ENCODE measurements around the gene TGM3. TPM values are rescaled to one million over a fixed set of nuclear protein-coding genes. Genes with fewer than 3 reads are reported as not detected.
A peak's percentile ranks its signal among the peaks of the same experiment; 100 is the strongest.

The TGM3 gene
- total and polyA plus RNA-seq, 2 donors (not counting 1 experiment from before 2014, with no cell fraction given) = under 0.01 TPM; not detected in 1

DNA sequence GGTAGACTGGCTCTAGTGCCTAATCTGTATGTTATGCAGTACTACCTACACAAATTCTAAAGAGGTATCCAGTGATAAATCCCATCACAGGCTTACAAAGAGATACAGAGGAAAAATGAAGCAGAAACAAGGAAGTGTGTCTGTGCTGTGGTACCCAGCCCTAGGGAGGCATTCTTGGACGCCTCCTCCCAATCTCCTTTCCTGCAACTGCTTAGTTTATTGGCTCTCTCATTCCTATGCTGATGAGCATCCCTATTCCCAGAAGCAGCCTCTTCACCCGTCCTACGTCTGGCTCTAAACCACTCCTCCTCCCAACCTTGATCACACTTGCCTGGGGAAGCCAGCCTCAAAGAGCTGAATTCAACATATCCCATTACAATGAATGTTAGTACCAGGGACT, 50.4 kb downstream of the TGM3 start:
- Histone ChIP-seq H3K4me3 (replicated peaks in 1 of 4; ENCODE audit: control extremely low read depth in 1 of 4, insufficient read depth in 1 of 4, low read depth in 3 of 4, low read length in 4 of 4) (no peak overlapping the region), H3K9ac (ENCODE audit: insufficient read depth, low read length) (no peak overlapping the region), H3K27ac (ENCODE audit: insufficient read depth, low read length) (no peak overlapping the region), H2AFZ (ENCODE audit: low read length) (no peak overlapping the region), H4K20me1 (ENCODE audit: control insufficient read depth, extremely low read depth, insufficient read depth, low read length) (no peaks in the 10 kb centered on the region), H3K4me2 (ENCODE audit: extremely low read depth, insufficient read depth, low read length) (no peak overlapping the region), H3K36me3 (ENCODE audit: control insufficient read depth, insufficient read depth, low read length) (no peaks in the 10 kb centered on the region), H3K79me2 (ENCODE audit: control insufficient read depth, insufficient read depth, low read length) (no peaks in the 10 kb centered on the region), H3K27me3 (ENCODE audit: control insufficient read depth, insufficient read depth, low read length) (no peaks in the 10 kb centered on the region), H3K9me3 (ENCODE audit: control insufficient read depth, insufficient read depth, low read depth, low read length) (no peaks in the 10 kb centered on the region), H3K4me1 (ENCODE audit: control insufficient read depth, extremely low read depth, insufficient read depth, low read length) (no peaks in the 10 kb centered on the region)
- no peak for TF ChIP-seq EZH2 (IDR thresholded peaks at IDR 0.05; ENCODE audit: low read length, missing control alignments)
- DNase-seq (ENCODE audit: low read depth in 2 of 2) = no peak

DNA sequence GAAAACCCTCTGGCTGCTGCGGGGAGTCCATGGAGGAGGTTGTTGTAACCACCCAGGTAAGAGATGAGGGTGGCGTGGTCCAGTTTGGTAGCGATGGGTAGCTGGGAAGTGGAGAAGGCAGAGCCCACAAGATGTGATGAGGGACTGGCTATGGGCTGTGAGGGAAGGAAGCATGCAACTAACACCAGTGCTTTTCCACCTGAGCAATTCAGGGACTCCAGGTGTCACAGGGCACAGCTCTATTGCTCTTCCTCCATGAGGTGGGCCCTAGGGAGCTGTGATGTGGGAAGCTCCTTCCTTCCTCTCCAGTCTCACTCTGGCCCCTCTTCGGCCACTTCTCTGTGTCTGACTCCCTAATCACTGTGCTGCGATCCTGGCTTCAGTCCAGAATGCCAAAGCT, 52.5 kb downstream of the TGM3 start:
- Histone ChIP-seq H3K9ac (ENCODE audit: insufficient read depth, low read length) (no peak overlapping the region), H3K79me2 (ENCODE audit: control insufficient read depth, insufficient read depth, low read length) (no peaks in the 10 kb centered on the region), H4K20me1 (ENCODE audit: control insufficient read depth, extremely low read depth, insufficient read depth, low read length) (no peaks in the 10 kb centered on the region), H2AFZ (ENCODE audit: low read length) (no peak overlapping the region), H3K9me3 (ENCODE audit: control insufficient read depth, insufficient read depth, low read depth, low read length) (no peaks in the 10 kb centered on the region), H3K4me2 (ENCODE audit: extremely low read depth, insufficient read depth, low read length) (no peak overlapping the region), H3K4me1 (ENCODE audit: control insufficient read depth, extremely low read depth, insufficient read depth, low read length) (no peaks in the 10 kb centered on the region), H3K27ac (ENCODE audit: insufficient read depth, low read length) (no peak overlapping the region), H3K36me3 (ENCODE audit: control insufficient read depth, insufficient read depth, low read length) (no peaks in the 10 kb centered on the region), H3K27me3 (ENCODE audit: control insufficient read depth, insufficient read depth, low read length) (no peaks in the 10 kb centered on the region), H3K4me3 (replicated peaks in 1 of 4; ENCODE audit: control extremely low read depth in 1 of 4, insufficient read depth in 1 of 4, low read depth in 3 of 4, low read length in 4 of 4) (no peak overlapping the region)
- no peak for TF ChIP-seq EZH2 (IDR thresholded peaks at IDR 0.05; ENCODE audit: low read length, missing control alignments)
- TF ChIP-seq, protein P1, sequence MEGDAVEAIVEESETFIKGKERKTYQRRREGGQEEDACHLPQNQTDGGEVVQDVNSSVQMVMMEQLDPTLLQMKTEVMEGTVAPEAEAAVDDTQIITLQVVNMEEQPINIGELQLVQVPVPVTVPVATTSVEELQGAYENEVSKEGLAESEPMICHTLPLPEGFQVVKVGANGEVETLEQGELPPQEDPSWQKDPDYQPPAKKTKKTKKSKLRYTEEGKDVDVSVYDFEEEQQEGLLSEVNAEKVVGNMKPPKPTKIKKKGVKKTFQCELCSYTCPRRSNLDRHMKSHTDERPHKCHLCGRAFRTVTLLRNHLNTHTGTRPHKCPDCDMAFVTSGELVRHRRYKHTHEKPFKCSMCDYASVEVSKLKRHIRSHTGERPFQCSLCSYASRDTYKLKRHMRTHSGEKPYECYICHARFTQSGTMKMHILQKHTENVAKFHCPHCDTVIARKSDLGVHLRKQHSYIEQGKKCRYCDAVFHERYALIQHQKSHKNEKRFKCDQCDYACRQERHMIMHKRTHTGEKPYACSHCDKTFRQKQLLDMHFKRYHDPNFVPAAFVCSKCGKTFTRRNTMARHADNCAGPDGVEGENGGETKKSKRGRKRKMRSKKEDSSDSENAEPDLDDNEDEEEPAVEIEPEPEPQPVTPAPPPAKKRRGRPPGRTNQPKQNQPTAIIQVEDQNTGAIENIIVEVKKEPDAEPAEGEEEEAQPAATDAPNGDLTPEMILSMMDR (conservative IDR thresholded peaks at IDR 0.05 in 1 of 2, IDR thresholded peaks at IDR 0.05 in 1 of 2; ENCODE audit: low read depth in 1 of 2, low read length in 2 of 2) = no peak
- DNase-seq (ENCODE audit: low read depth in 2 of 2) = no peak

DNA sequence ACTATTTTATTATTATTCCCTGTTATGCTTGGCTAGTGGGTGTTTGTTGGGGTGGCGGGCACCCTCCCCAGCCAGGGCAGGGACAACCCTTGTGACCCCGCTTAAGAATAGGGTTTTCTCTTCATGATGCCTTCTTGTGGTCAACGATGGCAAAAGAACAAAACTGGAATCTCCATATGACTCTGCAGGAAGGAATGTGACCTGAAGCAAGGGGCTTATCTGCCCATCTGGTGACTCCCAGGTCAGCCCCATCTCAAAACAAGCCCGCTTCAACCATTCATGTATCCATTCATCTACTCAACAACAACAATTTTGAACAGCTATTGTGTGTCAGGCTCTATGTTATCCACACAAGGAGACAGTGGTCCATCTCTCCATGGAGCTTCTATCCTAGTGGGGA, 54.0 kb downstream of the TGM3 start:
- Histone ChIP-seq H4K20me1 (ENCODE audit: control insufficient read depth, extremely low read depth, insufficient read depth, low read length) (no peaks in the 10 kb centered on the region), H2AFZ (ENCODE audit: low read length) (no peak overlapping the region), H3K4me3 (replicated peaks in 1 of 4; ENCODE audit: control extremely low read depth in 1 of 4, insufficient read depth in 1 of 4, low read depth in 3 of 4, low read length in 4 of 4) (no peak overlapping the region), H3K4me1 (ENCODE audit: control insufficient read depth, extremely low read depth, insufficient read depth, low read length) (no peaks in the 10 kb centered on the region), H3K27me3 (ENCODE audit: control insufficient read depth, insufficient read depth, low read length) (no peaks in the 10 kb centered on the region), H3K4me2 (ENCODE audit: extremely low read depth, insufficient read depth, low read length) (no peak overlapping the region), H3K9me3 (ENCODE audit: control insufficient read depth, insufficient read depth, low read depth, low read length) (no peaks in the 10 kb centered on the region), H3K79me2 (ENCODE audit: control insufficient read depth, insufficient read depth, low read length) (no peaks in the 10 kb centered on the region), H3K9ac (ENCODE audit: insufficient read depth, low read length) (no peak overlapping the region), H3K27ac (ENCODE audit: insufficient read depth, low read length) (no peak overlapping the region), H3K36me3 (ENCODE audit: control insufficient read depth, insufficient read depth, low read length) (no peaks in the 10 kb centered on the region)
- TF ChIP-seq, protein P1 (conservative IDR thresholded peaks at IDR 0.05 in 1 of 2, IDR thresholded peaks at IDR 0.05 in 1 of 2; ENCODE audit: low read depth in 1 of 2, low read length in 2 of 2) = no peak
- TF ChIP-seq EZH2 (IDR thresholded peaks at IDR 0.05; ENCODE audit: low read length, missing control alignments) = no peak
- peak in 1 of 2 donors; percentile 35 for DNase-seq (ENCODE audit: low read depth in 2 of 2)
